ENCODE data around the gene ZBTB7C.

DNA sequence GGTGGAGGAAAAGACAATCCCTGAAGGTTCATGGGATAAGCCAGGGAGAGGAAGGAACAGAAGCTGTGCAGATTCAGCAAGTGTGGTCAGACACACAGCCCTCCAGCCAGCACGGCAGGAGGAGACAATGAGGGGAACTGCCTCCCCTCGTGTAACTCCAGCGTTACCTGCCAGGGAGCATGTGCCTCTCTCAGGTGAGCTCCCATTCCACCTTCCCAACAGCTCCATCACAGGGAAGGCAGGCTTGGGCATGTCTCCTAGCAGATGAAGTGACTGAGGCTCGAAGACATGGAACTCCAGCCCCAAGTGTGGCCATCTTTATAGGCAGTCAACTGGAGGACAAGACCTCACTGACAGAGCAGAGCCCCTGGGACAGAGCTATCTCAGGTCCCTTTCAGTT is 47.4 kb downstream of the ZBTB7C start:
- TF ChIP-seq YY1 (IDR thresholded peaks at IDR 0.05) = no peak
- TF ChIP-seq CTCF (IDR thresholded peaks at IDR 0.05; ENCODE audit: low read depth, low read length, missing input control) = no peak
- TF ChIP-seq RAD21 (IDR thresholded peaks at IDR 0.05) = no peak
- TF ChIP-seq, protein P1, sequence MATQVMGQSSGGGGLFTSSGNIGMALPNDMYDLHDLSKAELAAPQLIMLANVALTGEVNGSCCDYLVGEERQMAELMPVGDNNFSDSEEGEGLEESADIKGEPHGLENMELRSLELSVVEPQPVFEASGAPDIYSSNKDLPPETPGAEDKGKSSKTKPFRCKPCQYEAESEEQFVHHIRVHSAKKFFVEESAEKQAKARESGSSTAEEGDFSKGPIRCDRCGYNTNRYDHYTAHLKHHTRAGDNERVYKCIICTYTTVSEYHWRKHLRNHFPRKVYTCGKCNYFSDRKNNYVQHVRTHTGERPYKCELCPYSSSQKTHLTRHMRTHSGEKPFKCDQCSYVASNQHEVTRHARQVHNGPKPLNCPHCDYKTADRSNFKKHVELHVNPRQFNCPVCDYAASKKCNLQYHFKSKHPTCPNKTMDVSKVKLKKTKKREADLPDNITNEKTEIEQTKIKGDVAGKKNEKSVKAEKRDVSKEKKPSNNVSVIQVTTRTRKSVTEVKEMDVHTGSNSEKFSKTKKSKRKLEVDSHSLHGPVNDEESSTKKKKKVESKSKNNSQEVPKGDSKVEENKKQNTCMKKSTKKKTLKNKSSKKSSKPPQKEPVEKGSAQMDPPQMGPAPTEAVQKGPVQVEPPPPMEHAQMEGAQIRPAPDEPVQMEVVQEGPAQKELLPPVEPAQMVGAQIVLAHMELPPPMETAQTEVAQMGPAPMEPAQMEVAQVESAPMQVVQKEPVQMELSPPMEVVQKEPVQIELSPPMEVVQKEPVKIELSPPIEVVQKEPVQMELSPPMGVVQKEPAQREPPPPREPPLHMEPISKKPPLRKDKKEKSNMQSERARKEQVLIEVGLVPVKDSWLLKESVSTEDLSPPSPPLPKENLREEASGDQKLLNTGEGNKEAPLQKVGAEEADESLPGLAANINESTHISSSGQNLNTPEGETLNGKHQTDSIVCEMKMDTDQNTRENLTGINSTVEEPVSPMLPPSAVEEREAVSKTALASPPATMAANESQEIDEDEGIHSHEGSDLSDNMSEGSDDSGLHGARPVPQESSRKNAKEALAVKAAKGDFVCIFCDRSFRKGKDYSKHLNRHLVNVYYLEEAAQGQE (IDR thresholded peaks at IDR 0.05) = no peak
- TF ChIP-seq, protein P2, sequence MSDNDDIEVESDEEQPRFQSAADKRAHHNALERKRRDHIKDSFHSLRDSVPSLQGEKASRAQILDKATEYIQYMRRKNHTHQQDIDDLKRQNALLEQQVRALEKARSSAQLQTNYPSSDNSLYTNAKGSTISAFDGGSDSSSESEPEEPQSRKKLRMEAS (IDR thresholded peaks at IDR 0.05) = no peak
- no peak for TF ChIP-seq TAF1 (conservative IDR thresholded peaks at IDR 0.05)
- TF ChIP-seq RXRA (IDR thresholded peaks at IDR 0.05) = no peak
- TF ChIP-seq, protein P3, sequence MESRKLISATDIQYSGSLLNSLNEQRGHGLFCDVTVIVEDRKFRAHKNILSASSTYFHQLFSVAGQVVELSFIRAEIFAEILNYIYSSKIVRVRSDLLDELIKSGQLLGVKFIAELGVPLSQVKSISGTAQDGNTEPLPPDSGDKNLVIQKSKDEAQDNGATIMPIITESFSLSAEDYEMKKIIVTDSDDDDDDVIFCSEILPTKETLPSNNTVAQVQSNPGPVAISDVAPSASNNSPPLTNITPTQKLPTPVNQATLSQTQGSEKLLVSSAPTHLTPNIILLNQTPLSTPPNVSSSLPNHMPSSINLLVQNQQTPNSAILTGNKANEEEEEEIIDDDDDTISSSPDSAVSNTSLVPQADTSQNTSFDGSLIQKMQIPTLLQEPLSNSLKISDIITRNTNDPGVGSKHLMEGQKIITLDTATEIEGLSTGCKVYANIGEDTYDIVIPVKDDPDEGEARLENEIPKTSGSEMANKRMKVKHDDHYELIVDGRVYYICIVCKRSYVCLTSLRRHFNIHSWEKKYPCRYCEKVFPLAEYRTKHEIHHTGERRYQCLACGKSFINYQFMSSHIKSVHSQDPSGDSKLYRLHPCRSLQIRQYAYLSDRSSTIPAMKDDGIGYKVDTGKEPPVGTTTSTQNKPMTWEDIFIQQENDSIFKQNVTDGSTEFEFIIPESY (IDR thresholded peaks at IDR 0.05) = no peak
- TF ChIP-seq GABPA (IDR thresholded peaks at IDR 0.05 in 1 of 2, conservative IDR thresholded peaks at IDR 0.05 in 1 of 2) = no peak

Measured in liver (tissue), 3 donors.